GM12878 (cell line): ENCODE results near the gene CALHM2. TPM values are rescaled to one million over a fixed set of nuclear protein-coding genes. Genes with fewer than 3 reads are reported as not detected.

Experiments used
- ATAC-seq: fragments of 200-7000 bp; cut with Tn5 transposase; 3 replicates; pipeline ENCODE4 v1.9.1; 2020; ENCODE audit warnings: mild to moderate bottlenecking, moderate library complexity
- BruUV-seq: library from RNA; stranded (reverse); fragments of 400-500 nt; replicated peaks from 2 replicates; lab custom pipeline; 2021; lab: Mats Ljungman, UMichigan
- CTCF ChIA-PET: fragments of 300-600 bp; sonication (Branson Sonifier 250); formaldehyde crosslinking; extraction: SDS; loops from one replicate; lab custom pipeline; 2021; ENCODE audit warnings: inconsistent platforms; lab: Yijun Ruan, JAX
- POLR2A ChIA-PET: fragments of 350-600 bp; formaldehyde crosslinking; extraction: SDS; loops from one replicate; lab custom pipeline; 2021; ENCODE audit warnings: inconsistent platforms; lab: Charles Lee
- RAD21 ChIA-PET: fragments of 300-600 bp; sonication (Branson Sonifier 250); formaldehyde crosslinking; loops from one replicate; lab custom pipeline; 2023; ENCODE audit warnings: antibody characterized with exemption; ENCODE audit not compliant: unreplicated experiment; lab: Charles Lee
- SMC1A ChIA-PET: fragments of 300-600 bp; sonication (Branson Sonifier 250); formaldehyde crosslinking; loops from one replicate; lab custom pipeline; 2023; ENCODE audit not compliant: unreplicated experiment, uncharacterized antibody; lab: Charles Lee
- DNase-seq: peaks from one replicate; pipeline ENCODE4 v3.0.0-alpha.2; 2011; ENCODE audit warnings: low read depth, low spot score
- FAIRE-seq: peaks from 3 replicates; lab custom pipeline; 2011; peaks lifted over from hg19 to GRCh38; lab: Jason Lieb, UNC
- H2AFZ ChIP-seq: 2 replicates; pipeline ENCODE4 v1.6.0; 2011; ENCODE audit warnings: low read depth, low read length, control low read depth; ENCODE audit not compliant: control insufficient read depth
- H3K27ac ChIP-seq: 2 replicates; pipeline ENCODE4 v1.5.1; 2011; ENCODE audit warnings: control low read depth; ENCODE audit not compliant: control insufficient read depth, insufficient read depth
- H3K27me3 ChIP-seq, 2 experiments: replicated peaks in 1 of 2; 2 replicates each; pipeline versions ENCODE4 v1.6.0 to v1.6.1; 2011; ENCODE audit warnings: low read length in 1 of 2; ENCODE audit not compliant: control insufficient read depth in 2 of 2, insufficient read depth in 2 of 2
- H3K36me3 ChIP-seq, 2 experiments: 2 replicates each; pipeline ENCODE4 v1.5.1; 2011; ENCODE audit warnings: low read length in 1 of 2; ENCODE audit not compliant: control insufficient read depth in 2 of 2, insufficient read depth in 2 of 2
- H3K4me1 ChIP-seq: 2 replicates; pipeline ENCODE4 v1.6.1; 2011; ENCODE audit warnings: mild to moderate bottlenecking, low read length, moderate library complexity, mixed read lengths; ENCODE audit not compliant: control insufficient read depth, insufficient read depth
- H3K4me2 ChIP-seq: 2 replicates; pipeline ENCODE4 v1.6.0; 2011; ENCODE audit warnings: control low read depth; ENCODE audit not compliant: control insufficient read depth, insufficient read depth
- H3K4me3 ChIP-seq: fragments of 200-600 bp; sonication (generic); 2 replicates; pipeline ENCODE4 v1.5.1; 2016
- H3K79me2 ChIP-seq: 2 replicates; pipeline ENCODE4 v1.6.0; 2011; ENCODE audit warnings: low read length; ENCODE audit not compliant: control insufficient read depth, insufficient read depth
- H3K9ac ChIP-seq: 2 replicates; pipeline ENCODE4 v1.8.0; 2011; ENCODE audit warnings: low read length, control low read depth, mixed read lengths; ENCODE audit not compliant: control insufficient read depth, insufficient read depth
- H3K9me3 ChIP-seq: replicated peaks from 3 replicates; pipeline ENCODE4 v1.5.1; 2011; ENCODE audit warnings: mild to moderate bottlenecking, low read length; ENCODE audit not compliant: control insufficient read depth, insufficient read depth
- H4K20me1 ChIP-seq: 2 replicates; pipeline ENCODE4 v1.6.0; 2011; ENCODE audit not compliant: control insufficient read depth, insufficient read depth
- EZH2 ChIP-seq: IDR thresholded peaks from 2 replicates; pipeline ENCODE4 v1.6.1; 2012; ENCODE audit warnings: low read depth, mild to moderate bottlenecking, control low read depth, inconsistent platforms, low read length, borderline replicate concordance; ENCODE audit not compliant: control insufficient read depth
- GABPA ChIP-seq: IDR thresholded peaks from 2 replicates; pipeline ENCODE4 v1.6.1; 2014; ENCODE audit warnings: antibody characterized with exemption, low read depth, mild to moderate bottlenecking, inconsistent platforms
- HCFC1 ChIP-seq: fragments of 150-350 bp; IDR thresholded peaks from 2 replicates; pipeline ENCODE4 v1.6.1; 2014; ENCODE audit warnings: low read length
- HDAC2 ChIP-seq: fragments of 200-600 bp; sonication (generic); IDR thresholded peaks from 2 replicates; pipeline ENCODE4 v1.6.1; 2017
- NBN ChIP-seq: fragments of 450-650 bp; IDR thresholded peaks from 2 replicates; pipeline ENCODE4 v1.6.1; 2016
- NFXL1 ChIP-seq: fragments of 450-650 bp; IDR thresholded peaks from 2 replicates; pipeline ENCODE4 v1.6.1; 2017; ENCODE audit warnings: antibody characterized with exemption, mild to moderate bottlenecking, borderline replicate concordance
- NKRF ChIP-seq: fragments of 450-650 bp; conservative IDR thresholded peaks from 2 replicates; pipeline ENCODE4 v1.6.1; 2017; ENCODE audit warnings: mild to moderate bottlenecking, moderate library complexity
- NR2C1 ChIP-seq: fragments of 450-650 bp; IDR thresholded peaks from 2 replicates; pipeline ENCODE4 v1.6.1; 2017; ENCODE audit warnings: antibody characterized with exemption, mild to moderate bottlenecking, moderate library complexity
- SMAD5 ChIP-seq: IDR thresholded peaks from 2 replicates; pipeline ENCODE4 v1.6.1; 2016; ENCODE audit warnings: antibody characterized with exemption, low read depth
- SRF ChIP-seq, 2 experiments: IDR thresholded peaks; 2 replicates each; pipeline ENCODE4 v1.6.1; 2011; ENCODE audit warnings: low read depth in 2 of 2, low read length in 2 of 2, mild to moderate bottlenecking in 1 of 2, moderate library complexity in 1 of 2
- STAT1 ChIP-seq: fragments of 450-650 bp; conservative IDR thresholded peaks from 2 replicates; pipeline ENCODE4 v1.6.1; 2014; ENCODE audit warnings: antibody characterized with exemption, mild to moderate bottlenecking
- YY1 ChIP-seq: IDR thresholded peaks from 2 replicates; pipeline ENCODE4 v1.6.1; 2011; ENCODE audit warnings: low read depth, mild to moderate bottlenecking, low read length
- ZNF274 ChIP-seq: IDR thresholded peaks from one replicate; pipeline ENCODE4 v1.8.0; 2011; ENCODE audit not compliant: insufficient read length, insufficient read depth
- WGBS: methylation state at CpG from one replicate; pipeline ENCODE4 v1.1.6; 2016; ENCODE audit warnings: low lambda C conversion rate; ENCODE audit not compliant: insufficient replicate concordance, insufficient coverage; ENCODE audit errors: missing lambda C conversion rate; 5-methylcytosine and 5-hydroxymethylcytosine counted together
- in situ Hi-C: fragments of 300-500 bp; cut with MboI; formaldehyde crosslinking; loops from 9 replicates; pipeline ENCODE4 v1.14.3; 2018; ENCODE audit warnings: mixed read lengths
- intact Hi-C: fragments of 100-400 bp; cut with micrococcal nuclease; formaldehyde crosslinking; loops from one replicate; pipeline ENCODE4 v1.14.2; 2022; ENCODE audit not compliant: unreplicated experiment
- polyA plus RNA-seq, 11 experiments: library from polyadenylated mRNA; depleted of rRNA in 4 of 11; unstranded in 6 of 11; stranded (reverse) in 5 of 11; fragments of >200 nt; fragmentation: Nextera tagmentation in 4 of 11; fragmentation: Illumina TruSeq in 1 of 11; extraction: Ambion mirVana in 4 of 11; extraction: Trizol in 1 of 11; gene quantifications; 1 replicate in 1 of 11; 2 replicates in 10 of 11; pipeline versions ENCODE4 v1.2.1 to v1.2.3, GENCODE V29; 2011 to 2016; ENCODE audit warnings: inconsistent platforms in 2 of 11, missing spikeins in 2 of 11, low read depth in 1 of 11
- total RNA-seq, 4 experiments: library from RNA; depleted of rRNA in 3 of 4; stranded (reverse); fragments of >200 nt in 3 of 4; fragmentation: Illumina TruSeq in 1 of 4; extraction: Trizol in 1 of 4; gene quantifications; 2 replicates each; pipeline versions ENCODE4 v1.2.1 to v1.2.3, GENCODE V29; 2013 to 2021
- TF ChIP-seq, protein P1 (sequence below): fragments of 450-650 bp; IDR thresholded peaks from 2 replicates; pipeline ENCODE4 v1.6.1; 2017; ENCODE audit warnings: antibody characterized with exemption, mild to moderate bottlenecking, moderate library complexity

CALHM2 gene
- total and polyA plus RNA-seq, 10 of the 15 experiments (the other 5 are each of a cell fraction or from before 2014, with no cell fraction given) = 0.60 to 23.7 (median 9.3) TPM

GRCh38 chr10:103478671-103479070, 26.5 kb upstream of the CALHM2 start:
- ChIA-PET SMC1A (interaction anchor here (3.2 to 9.8 kb wide), 3 partner anchors 28 to 61 kb away, joined by 32 to 124 read pairs (median 85); partner anchors contain the start of gene CALHM2), CTCF (interaction anchor here (1.1 to 10.6 kb wide), 3 partner anchors 31 to 208 kb away, joined by 3 to 195 read pairs (median 163); partner anchors contain the start of gene CALHM2), POLR2A (no interaction called here)
- Histone ChIP-seq H3K9me3 (no peaks in the 10 kb centered on the region), H3K27ac (no peak overlapping the region), H3K9ac (no peak overlapping the region), H3K79me2 (no peaks in the 10 kb centered on the region), H3K36me3 (no peaks in the 10 kb centered on the region), H3K4me3 (no peak overlapping the region), H4K20me1 (no peaks in the 10 kb centered on the region)
- no peak for DNase-seq
- intact Hi-C loops = no loop called here
- WGBS = 89% methylated on average over 22 of the region's 22 CpGs
- FAIRE-seq = no peak
- TF ChIP-seq NR2C1 = no peak
- no peak for TF ChIP-seq HDAC2
- TF ChIP-seq SRF (IDR thresholded peaks at IDR 0.05; ENCODE audit: low read depth in 2 of 2, low read length in 2 of 2) = no peak
- no peak for TF ChIP-seq NKRF
- TF ChIP-seq ZNF274 = no peak
- TF ChIP-seq GABPA = no peak
- no peak for TF ChIP-seq HCFC1
- no peak for TF ChIP-seq NBN
- TF ChIP-seq, protein P1, sequence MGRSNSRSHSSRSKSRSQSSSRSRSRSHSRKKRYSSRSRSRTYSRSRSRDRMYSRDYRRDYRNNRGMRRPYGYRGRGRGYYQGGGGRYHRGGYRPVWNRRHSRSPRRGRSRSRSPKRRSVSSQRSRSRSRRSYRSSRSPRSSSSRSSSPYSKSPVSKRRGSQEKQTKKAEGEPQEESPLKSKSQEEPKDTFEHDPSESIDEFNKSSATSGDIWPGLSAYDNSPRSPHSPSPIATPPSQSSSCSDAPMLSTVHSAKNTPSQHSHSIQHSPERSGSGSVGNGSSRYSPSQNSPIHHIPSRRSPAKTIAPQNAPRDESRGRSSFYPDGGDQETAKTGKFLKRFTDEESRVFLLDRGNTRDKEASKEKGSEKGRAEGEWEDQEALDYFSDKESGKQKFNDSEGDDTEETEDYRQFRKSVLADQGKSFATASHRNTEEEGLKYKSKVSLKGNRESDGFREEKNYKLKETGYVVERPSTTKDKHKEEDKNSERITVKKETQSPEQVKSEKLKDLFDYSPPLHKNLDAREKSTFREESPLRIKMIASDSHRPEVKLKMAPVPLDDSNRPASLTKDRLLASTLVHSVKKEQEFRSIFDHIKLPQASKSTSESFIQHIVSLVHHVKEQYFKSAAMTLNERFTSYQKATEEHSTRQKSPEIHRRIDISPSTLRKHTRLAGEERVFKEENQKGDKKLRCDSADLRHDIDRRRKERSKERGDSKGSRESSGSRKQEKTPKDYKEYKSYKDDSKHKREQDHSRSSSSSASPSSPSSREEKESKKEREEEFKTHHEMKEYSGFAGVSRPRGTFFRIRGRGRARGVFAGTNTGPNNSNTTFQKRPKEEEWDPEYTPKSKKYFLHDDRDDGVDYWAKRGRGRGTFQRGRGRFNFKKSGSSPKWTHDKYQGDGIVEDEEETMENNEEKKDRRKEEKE = no peak
- no peak for TF ChIP-seq SMAD5
- no peak for TF ChIP-seq NFXL1
- TF ChIP-seq STAT1 = no peak
- no peak for TF ChIP-seq EZH2
- no peak for TF ChIP-seq YY1
- TF ChIP-seq, all 136 proteins: peak for 0
- no peak for ATAC-seq
- H3K4me2 ChIP-seq = no peak overlapping the region
- H3K4me1 ChIP-seq = peaks cover 7% of the 10 kb centered on the region
- no peak overlapping the region for H2AFZ ChIP-seq
- RAD21 ChIA-PET = interaction anchor here (1.2 kb wide), 1 partner anchor 63 kb away, joined by 3 read pairs; no protein-coding TSS in a partner anchor
- no TSS peak for BruUV-seq
- in situ Hi-C loops = loop anchor here (5.0 kb wide), 1 partner anchor 61 kb away; no protein-coding TSS in a partner anchor
- no peaks in the 10 kb centered on the region for H3K27me3 ChIP-seq
